Chondrocyte (in vitro differentiated cells): ENCODE data around the gene BBLN. TPM values are rescaled to one million over a fixed set of nuclear protein-coding genes. Genes with fewer than 3 reads are reported as not detected.
A peak's percentile ranks its signal among the peaks of the same experiment; 100 is the strongest.

Experiments used
- DNase-seq: peaks from one replicate; pipeline ENCODE4 v3.0.0; 2021; ENCODE audit warnings: mixed read lengths, low spot score
- H3K27ac Mint-ChIP-seq: one replicate; pipeline ENCODE4 v1.8.0; 2021; ENCODE audit warnings: mild to moderate bottlenecking, moderate library complexity, mixed read lengths; ENCODE audit not compliant: unreplicated experiment
- H3K27me3 Mint-ChIP-seq: 2 replicates; pipeline ENCODE4 v1.8.0; 2021; ENCODE audit warnings: low read depth, mixed read lengths
- H3K36me3 Mint-ChIP-seq: 2 replicates; pipeline ENCODE4 v1.8.0; 2021; ENCODE audit warnings: low read depth, mixed read lengths
- H3K4me1 Mint-ChIP-seq: 2 replicates; pipeline ENCODE4 v1.8.0; 2021; ENCODE audit warnings: low read depth, mild to moderate bottlenecking, mixed read lengths
- H3K4me3 Mint-ChIP-seq: one replicate; pipeline ENCODE4 v1.8.0; 2021; ENCODE audit warnings: mild to moderate bottlenecking, moderate library complexity, mixed read lengths; ENCODE audit not compliant: unreplicated experiment
- H3K9me3 Mint-ChIP-seq: 2 replicates; pipeline ENCODE4 v1.8.0; 2021; ENCODE audit warnings: low read depth, mixed read lengths
- CTCF ChIP-seq: fragments of 200-600 bp; sonication (generic); IDR thresholded peaks from 2 replicates; pipeline ENCODE4 v1.5.0; 2021; ENCODE audit warnings: antibody characterized with exemption, mild to moderate bottlenecking, moderate library complexity
- total RNA-seq: library from RNA; stranded (reverse); gene quantifications from 3 replicates; pipeline ENCODE4 v1.2.1, GENCODE V29; 2021

Gene BBLN
- total RNA-seq, 1 donor from 2014 or later: 78.8 TPM

GRCh38 chr9:128116104-128117083 lies 43.7 kb upstream of the BBLN start:
- Mint-ChIP-seq H3K27ac (no peak overlapping the region), H3K9me3 (no peaks in the 10 kb centered on the region), H3K27me3 (no peaks in the 10 kb centered on the region), H3K4me3 (no peak overlapping the region), H3K4me1 (peaks cover 11% of the 10 kb centered on the region), H3K36me3 (peaks cover 4% of the 10 kb centered on the region)
- DNase-seq: peak; percentile 71
- TF ChIP-seq CTCF: no peak

- TF ChIP-seq CTCF: peak; percentile 100
- Mint-ChIP-seq H3K27me3 (no peaks in the 10 kb centered on the region), H3K4me3 (peak overlapping the region; percentile 19), H3K27ac (peak overlapping the region; percentile 57), H3K4me1 (peaks cover 11% of the 10 kb centered on the region), H3K9me3 (no peaks in the 10 kb centered on the region), H3K36me3 (peaks cover 5% of the 10 kb centered on the region)
- peak; percentile 91 for DNase-seq
Observed at GRCh38 chr9:128117613-128118471, 42.2 kb upstream of the BBLN start.

- no peak for TF ChIP-seq CTCF
- H3K4me1 Mint-ChIP-seq: peaks cover 11% of the 10 kb centered on the region
- no peak overlapping the region for H3K4me3 Mint-ChIP-seq
- peak; percentile 6 for DNase-seq
- peaks cover 3% of the 10 kb centered on the region for H3K36me3 Mint-ChIP-seq
- H3K27me3 Mint-ChIP-seq: no peaks in the 10 kb centered on the region
- no peaks in the 10 kb centered on the region for H3K9me3 Mint-ChIP-seq
- no peak overlapping the region for H3K27ac Mint-ChIP-seq
Observed at GRCh38 chr9:128118472-128118857, 41.6 kb upstream of the BBLN start.

GRCh38 chr9:128118971-128119665 lies 40.9 kb upstream of the BBLN start:
- no peak for TF ChIP-seq CTCF
- Mint-ChIP-seq H3K27ac (no peak overlapping the region), H3K4me3 (no peak overlapping the region), H3K27me3 (no peaks in the 10 kb centered on the region), H3K9me3 (no peaks in the 10 kb centered on the region), H3K4me1 (peaks cover 11% of the 10 kb centered on the region), H3K36me3 (peaks cover 1% of the 10 kb centered on the region)
- DNase-seq: peak; percentile 40
